ENCODE measurements around the gene DDX59. TPM values are rescaled to one million over a fixed set of nuclear protein-coding genes. Genes with fewer than 3 reads are reported as not detected.

Gene DDX59
- total RNA-seq, 4 donors from 2014 or later = 28.0 to 37.3 (median 28.3) TPM

- TF ChIP-seq POLR2A (IDR thresholded peaks at IDR 0.05) (no peak), CTCF (IDR thresholded peaks at IDR 0.05) (no peak), POLR2AphosphoS5 (IDR thresholded peaks at IDR 0.05) (no peak), EP300 (IDR thresholded peaks at IDR 0.05) (no peak)
- no peak for DNase-seq (ENCODE audit: low spot score in 2 of 2)
- H3K36me3 ChIP-seq = peaks cover 74% of the 10 kb centered on the region
Observed at GRCh38 chr1:200660719-200661118, 9.0 kb downstream of the DDX59 start.

DNA sequence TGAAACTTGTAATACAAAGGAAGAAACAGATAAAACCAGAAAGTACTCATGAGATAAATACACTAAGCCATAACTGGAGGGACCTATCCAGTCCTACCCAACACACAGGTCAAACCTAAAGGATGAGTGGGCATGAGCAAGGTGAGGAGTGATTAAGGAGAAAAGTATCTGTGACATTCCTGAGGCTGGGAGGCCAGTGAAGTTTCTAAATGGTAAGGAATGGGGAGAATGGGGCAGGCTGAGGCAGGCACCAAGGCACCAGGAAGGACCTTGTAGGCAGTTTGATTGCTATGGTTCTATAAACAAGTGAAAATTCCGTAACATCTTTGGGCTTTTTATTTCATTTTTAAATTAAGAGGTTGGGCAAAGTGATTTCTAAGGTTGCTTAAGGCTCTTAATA lies 10.4 kb downstream of the DDX59 start:
- H3K9me3 ChIP-seq = no peaks in the 10 kb centered on the region
- H3K4me3 ChIP-seq = no peak overlapping the region
- DNase-seq (ENCODE audit: low spot score in 2 of 2) = no peak
- peaks cover 87% of the 10 kb centered on the region for H3K36me3 ChIP-seq
- H3K4me1 ChIP-seq = peaks cover 11% of the 10 kb centered on the region
- no peak overlapping the region for H3K27ac ChIP-seq
- 83% methylated on average over 1 of the region's 1 CpG for WGBS
- no peaks in the 10 kb centered on the region for H3K27me3 ChIP-seq
- TF ChIP-seq POLR2A (IDR thresholded peaks at IDR 0.05) (no peak), EP300 (IDR thresholded peaks at IDR 0.05) (no peak), POLR2AphosphoS5 (IDR thresholded peaks at IDR 0.05) (no peak), CTCF (IDR thresholded peaks at IDR 0.05) (no peak)

More at GRCh38 chr1:200660719-200661118, 9.0 kb downstream of the DDX59 start:
- Histone ChIP-seq H3K9me3 (no peaks in the 10 kb centered on the region), H3K27ac (no peak overlapping the region), H3K27me3 (no peaks in the 10 kb centered on the region), H3K4me1 (peaks cover 17% of the 10 kb centered on the region), H3K4me3 (no peak overlapping the region)
- 82% methylated on average over 6 of the region's 6 CpGs for WGBS

DNA sequence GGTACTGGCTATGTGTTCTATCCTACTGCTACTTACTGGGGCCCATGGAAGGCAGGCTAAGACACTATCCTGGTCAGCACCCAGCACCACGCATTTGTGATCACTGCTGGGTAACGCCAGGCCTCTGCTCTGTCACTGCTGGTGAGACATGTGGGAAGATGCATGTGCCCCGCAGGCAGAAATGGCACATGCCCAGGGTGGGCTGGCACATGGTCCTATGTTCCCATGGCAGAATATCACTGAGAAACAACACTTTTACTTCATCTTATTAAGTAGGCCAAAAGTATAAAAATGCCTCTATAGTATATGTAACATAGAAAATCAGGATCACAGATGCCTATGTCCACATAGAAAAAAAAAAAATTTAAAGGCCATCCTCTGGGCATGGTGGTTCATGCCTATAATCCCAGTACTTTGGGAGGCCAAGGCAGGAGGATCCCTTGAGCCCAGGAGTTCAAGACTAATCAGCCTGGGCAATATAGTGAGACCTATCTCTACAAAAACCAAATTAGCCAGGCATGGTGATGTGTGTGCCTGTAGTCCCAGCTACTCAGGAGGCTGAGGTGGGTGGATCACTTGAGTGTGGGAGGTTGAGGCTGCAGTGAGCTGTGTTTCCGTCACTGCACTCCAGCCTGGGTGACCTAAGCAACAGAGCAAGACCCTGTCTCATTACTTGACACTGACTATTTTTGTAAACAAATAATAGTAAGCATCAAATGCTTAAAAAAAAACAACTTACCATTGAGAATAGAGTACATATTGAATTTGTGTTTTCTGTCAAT lies 11.5 kb downstream of the DDX59 start:
- peaks cover 83% of the 10 kb centered on the region for H3K36me3 ChIP-seq
- 96% methylated on average over 4 of the region's 4 CpGs for whole genome bisulfite sequencing

DNA sequence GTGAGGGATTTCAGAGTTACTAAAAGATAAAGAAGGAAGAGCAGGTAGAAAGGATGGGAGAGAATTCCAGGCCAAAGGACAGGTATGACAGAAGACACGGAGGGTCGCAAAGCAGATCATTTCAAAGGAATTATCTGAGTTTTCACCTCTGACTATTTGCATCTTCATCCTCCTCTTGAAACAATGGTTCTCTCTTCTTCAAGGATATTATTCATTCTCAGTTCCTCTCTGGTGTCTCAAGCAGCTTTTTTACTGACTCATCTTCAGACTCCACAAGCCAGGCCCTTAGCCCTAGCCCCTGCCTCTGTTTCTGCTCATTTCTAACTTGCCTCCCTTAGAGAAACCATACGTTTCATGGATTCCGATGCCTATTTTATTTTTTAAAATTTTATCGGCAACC lies 15.0 kb downstream of the DDX59 start:
- H3K4me3 ChIP-seq = no peak overlapping the region
- peaks cover 76% of the 10 kb centered on the region for H3K36me3 ChIP-seq
- no peaks in the 10 kb centered on the region for H3K9me3 ChIP-seq
- H3K27ac ChIP-seq = no peak overlapping the region
- no peaks in the 10 kb centered on the region for H3K4me1 ChIP-seq
- H3K27me3 ChIP-seq = no peaks in the 10 kb centered on the region
- 94% methylated on average over 5 of the region's 5 CpGs for WGBS
- DNase-seq (ENCODE audit: low spot score in 2 of 2) = no peak
- TF ChIP-seq POLR2A (IDR thresholded peaks at IDR 0.05) (no peak), EP300 (IDR thresholded peaks at IDR 0.05) (no peak), CTCF (IDR thresholded peaks at IDR 0.05) (no peak), POLR2AphosphoS5 (IDR thresholded peaks at IDR 0.05) (no peak)

More for the DNA sequence above, 11.5 kb downstream of the DDX59 start:
- Histone ChIP-seq H3K27me3 (no peaks in the 10 kb centered on the region), H3K4me1 (peaks cover under 1% of the 10 kb centered on the region), H3K27ac (no peak overlapping the region), H3K4me3 (no peak overlapping the region), H3K9me3 (no peaks in the 10 kb centered on the region)
- TF ChIP-seq POLR2A (IDR thresholded peaks at IDR 0.05) = no peak
- no peak for TF ChIP-seq EP300 (IDR thresholded peaks at IDR 0.05)
- no peak for TF ChIP-seq CTCF (IDR thresholded peaks at IDR 0.05)
- no peak for TF ChIP-seq POLR2AphosphoS5 (IDR thresholded peaks at IDR 0.05)
- DNase-seq (ENCODE audit: low spot score in 2 of 2) = no peak

GRCh38 chr1:200653022-200653462 lies 16.7 kb downstream of the DDX59 start:
- no peaks in the 10 kb centered on the region for H3K9me3 ChIP-seq
- peaks cover 81% of the 10 kb centered on the region for H3K36me3 ChIP-seq
- no peak overlapping the region for H3K27ac ChIP-seq
- no peaks in the 10 kb centered on the region for H3K4me1 ChIP-seq
- no peak for DNase-seq (ENCODE audit: low spot score in 2 of 2)
- no peak overlapping the region for H3K4me3 ChIP-seq
- TF ChIP-seq POLR2A (IDR thresholded peaks at IDR 0.05) (no peak), EP300 (IDR thresholded peaks at IDR 0.05) (no peak), CTCF (IDR thresholded peaks at IDR 0.05) (no peak), POLR2AphosphoS5 (IDR thresholded peaks at IDR 0.05) (no peak)
- no peaks in the 10 kb centered on the region for H3K27me3 ChIP-seq
- 69% methylated on average over 5 of the region's 5 CpGs for WGBS

Data from suprapubic skin (tissue), 4 donors.